DOHH2 (cell line): ENCODE results near the gene PSMC5.

Experiments
- H3F3A ChIP-seq: fragments of 200-600 bp; sonication (generic), shearing (Covaris generic); 2 replicates; pipeline ENCODE4 v1.6.0; 2016; ENCODE audit warnings: antibody characterized with exemption, mild to moderate bottlenecking; ENCODE audit not compliant: control insufficient read depth, insufficient read depth
- H3K27ac ChIP-seq: fragments of 200-600 bp; sonication (generic); 2 replicates; pipeline ENCODE4 v1.5.1; 2014; ENCODE audit warnings: low read depth, mild to moderate bottlenecking, low read length, moderate library complexity
- H3K27me3 ChIP-seq: fragments of 200-600 bp; sonication (generic); 2 replicates; pipeline ENCODE4 v1.6.1; 2014; ENCODE audit warnings: mild to moderate bottlenecking, low read length, mixed read lengths; ENCODE audit not compliant: control insufficient read depth
- H3K36me3 ChIP-seq: fragments of 200-600 bp; sonication (generic); 2 replicates; pipeline ENCODE4 v1.6.1; 2014; ENCODE audit warnings: mild to moderate bottlenecking, low read length, moderate library complexity, mixed read lengths; ENCODE audit not compliant: control insufficient read depth
- H3K4me1 ChIP-seq: fragments of 200-600 bp; sonication (generic); 2 replicates; pipeline ENCODE4 v1.6.1; 2014; ENCODE audit warnings: mild to moderate bottlenecking, low read length, mixed read lengths; ENCODE audit not compliant: control insufficient read depth
- H3K4me2 ChIP-seq: fragments of 200-600 bp; sonication (generic); 2 replicates; pipeline ENCODE4 v1.6.0; 2014; ENCODE audit warnings: mild to moderate bottlenecking, low read length, moderate library complexity
- H3K4me3 ChIP-seq: fragments of 200-600 bp; sonication (generic); 2 replicates; pipeline ENCODE4 v1.5.1; 2014; ENCODE audit warnings: mild to moderate bottlenecking, low read length, mixed read lengths
- H3K79me2 ChIP-seq: fragments of 200-600 bp; sonication (generic); 2 replicates; pipeline ENCODE4 v1.6.1; 2014; ENCODE audit warnings: mild to moderate bottlenecking, low read length, mixed read lengths; ENCODE audit not compliant: control insufficient read depth
- H3K9me2 ChIP-seq: fragments of 200-600 bp; sonication (generic); replicated peaks from 2 replicates; pipeline ENCODE4 v1.6.1; 2014; ENCODE audit warnings: mild to moderate bottlenecking, low read length, mixed read lengths; ENCODE audit not compliant: control insufficient read depth
- H3K9me3 ChIP-seq: fragments of 200-600 bp; sonication (generic); 2 replicates; pipeline ENCODE4 v1.6.1; 2014; ENCODE audit warnings: antibody characterized with exemption, low read length, mixed read lengths; ENCODE audit not compliant: control insufficient read depth, insufficient read depth
- H4K20me1 ChIP-seq: fragments of 200-600 bp; sonication (generic); 2 replicates; pipeline ENCODE4 v1.6.0; 2014; ENCODE audit warnings: low read depth, mild to moderate bottlenecking, antibody characterized with exemption, low read length, moderate library complexity; ENCODE audit not compliant: control insufficient read depth, insufficient read depth
- EZH2phosphoT487 ChIP-seq: fragments of 200-600 bp; sonication (generic); IDR thresholded peaks from 2 replicates; pipeline ENCODE4 v1.6.1; 2017; ENCODE audit warnings: borderline replicate concordance, mild to moderate bottlenecking, antibody characterized with exemption, low read length, moderate library complexity, mixed read lengths
- TF ChIP-seq, protein P1 (sequence below): fragments of 200-600 bp; sonication (generic); IDR thresholded peaks from one replicate; pipeline ENCODE4 v1.5.1; 2014; ENCODE audit warnings: antibody characterized with exemption, mild to moderate bottlenecking, low read depth, low read length; ENCODE audit not compliant: poor library complexity, severe bottlenecking

Gene PSMC5

DNA sequence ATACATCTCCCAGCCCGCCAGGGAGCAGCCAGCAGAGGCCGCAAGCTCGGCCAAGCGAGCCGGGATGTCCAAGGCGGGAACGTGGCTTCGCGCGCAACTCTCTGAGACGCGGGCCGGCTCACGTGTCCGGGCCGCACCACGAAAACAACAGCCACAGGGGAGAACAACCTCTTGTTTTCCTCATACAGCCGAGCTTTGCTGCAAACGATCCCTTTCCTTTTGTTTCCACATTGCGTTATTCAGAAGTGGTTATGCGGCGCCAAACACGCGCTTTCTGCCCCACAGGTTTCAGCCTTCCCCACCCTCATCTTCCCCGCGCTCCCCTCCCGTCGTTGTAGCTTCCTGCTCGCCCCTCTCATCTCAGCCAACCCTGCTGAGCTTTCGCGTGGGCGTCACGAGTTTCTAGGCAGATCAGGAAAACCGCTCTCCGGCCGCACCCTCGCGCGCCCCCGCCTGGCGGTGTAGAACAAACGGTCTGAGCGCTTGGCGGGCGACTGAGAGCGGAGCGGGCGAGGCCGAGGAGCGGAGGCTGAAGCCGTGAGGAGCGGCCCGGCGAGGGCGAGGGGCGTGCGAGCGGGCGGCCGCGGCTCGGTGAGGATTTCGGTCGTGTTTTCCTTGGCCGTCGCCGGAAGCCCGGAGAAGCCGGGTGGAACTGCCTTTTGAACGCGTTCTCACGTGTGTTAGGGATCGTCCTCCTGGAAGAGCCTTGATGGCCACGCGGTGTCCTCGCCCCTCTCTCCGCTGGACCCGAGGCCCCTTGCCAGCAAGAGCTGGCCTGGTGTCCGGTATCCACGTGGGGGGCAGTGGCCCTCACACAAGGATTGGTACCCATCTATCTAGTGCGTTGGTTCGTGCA lies 21.8 kb downstream of the PSMC5 start:
- no peaks in the 10 kb centered on the region; the same call in 1 of the 2 replicates for H3K27me3 ChIP-seq
- H3K9me2 ChIP-seq = no peaks in the 10 kb centered on the region
- H3F3A ChIP-seq = peaks cover 10% of the 10 kb centered on the region
- peaks cover 10% of the 10 kb centered on the region for H3K9me3 ChIP-seq
- TF ChIP-seq, protein P1, sequence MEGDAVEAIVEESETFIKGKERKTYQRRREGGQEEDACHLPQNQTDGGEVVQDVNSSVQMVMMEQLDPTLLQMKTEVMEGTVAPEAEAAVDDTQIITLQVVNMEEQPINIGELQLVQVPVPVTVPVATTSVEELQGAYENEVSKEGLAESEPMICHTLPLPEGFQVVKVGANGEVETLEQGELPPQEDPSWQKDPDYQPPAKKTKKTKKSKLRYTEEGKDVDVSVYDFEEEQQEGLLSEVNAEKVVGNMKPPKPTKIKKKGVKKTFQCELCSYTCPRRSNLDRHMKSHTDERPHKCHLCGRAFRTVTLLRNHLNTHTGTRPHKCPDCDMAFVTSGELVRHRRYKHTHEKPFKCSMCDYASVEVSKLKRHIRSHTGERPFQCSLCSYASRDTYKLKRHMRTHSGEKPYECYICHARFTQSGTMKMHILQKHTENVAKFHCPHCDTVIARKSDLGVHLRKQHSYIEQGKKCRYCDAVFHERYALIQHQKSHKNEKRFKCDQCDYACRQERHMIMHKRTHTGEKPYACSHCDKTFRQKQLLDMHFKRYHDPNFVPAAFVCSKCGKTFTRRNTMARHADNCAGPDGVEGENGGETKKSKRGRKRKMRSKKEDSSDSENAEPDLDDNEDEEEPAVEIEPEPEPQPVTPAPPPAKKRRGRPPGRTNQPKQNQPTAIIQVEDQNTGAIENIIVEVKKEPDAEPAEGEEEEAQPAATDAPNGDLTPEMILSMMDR = peak; percentile 89
- no peak for TF ChIP-seq EZH2phosphoT487
- no peaks in the 10 kb centered on the region for H3K79me2 ChIP-seq
- peaks cover 16% of the 10 kb centered on the region for H3K4me1 ChIP-seq
- no peaks in the 10 kb centered on the region for H3K36me3 ChIP-seq
- no peaks in the 10 kb centered on the region for H4K20me1 ChIP-seq
- no peak overlapping the region for H3K27ac ChIP-seq
- H3K4me2 ChIP-seq = peak overlapping the region; percentile 66
- H3K4me3 ChIP-seq = peak overlapping the region; percentile 65

DNA sequence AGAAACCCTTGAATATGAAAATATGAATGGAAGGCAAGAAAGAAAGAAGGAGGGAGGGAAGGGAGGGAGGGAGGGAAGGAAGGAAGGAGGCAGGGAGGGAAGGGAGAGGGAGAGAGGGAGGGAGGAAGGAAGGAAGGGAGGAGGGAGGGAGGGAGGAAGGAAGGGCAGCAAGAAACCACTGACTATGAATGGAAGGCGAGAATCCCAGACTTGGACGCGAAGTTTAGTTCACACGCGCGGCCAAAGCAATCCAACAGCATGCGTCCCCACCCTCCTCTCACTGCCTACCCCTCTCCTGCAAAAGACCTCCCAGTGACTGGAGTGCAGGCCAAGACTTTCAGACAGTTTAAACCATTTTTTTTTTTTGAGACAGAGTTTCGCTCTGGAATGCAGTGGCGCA lies 23.2 kb downstream of the PSMC5 start:
- TF ChIP-seq EZH2phosphoT487 = no peak
- TF ChIP-seq, protein P1 = no peak
- no peaks in the 10 kb centered on the region for H3K9me2 ChIP-seq

DNA sequence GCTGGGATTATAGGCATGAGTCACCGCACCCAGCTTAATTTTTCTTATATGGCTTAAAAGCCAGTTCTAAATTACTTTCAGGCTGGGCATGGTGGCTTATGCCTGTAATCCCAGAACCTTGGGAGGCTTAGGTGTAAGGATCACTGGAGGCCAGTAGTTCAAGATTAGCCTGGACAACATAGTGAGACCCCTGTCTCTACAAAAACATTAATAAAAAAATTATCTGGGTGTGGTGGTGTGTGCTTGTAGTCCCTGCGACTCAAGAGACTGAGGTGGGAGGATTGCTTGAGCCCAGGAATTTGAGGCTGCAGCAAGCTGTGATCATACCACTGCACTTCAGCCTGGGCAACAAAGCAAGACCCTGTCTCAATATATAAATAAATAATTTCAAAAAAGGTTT lies 26.0 kb downstream of the PSMC5 start:
- Histone ChIP-seq H3K4me3 (no peak overlapping the region), H3K36me3 (no peaks in the 10 kb centered on the region), H3K9me3 (peaks cover 6% of the 10 kb centered on the region), H3K9me2 (no peaks in the 10 kb centered on the region), H3K4me2 (no peak overlapping the region), H3K79me2 (no peaks in the 10 kb centered on the region), H4K20me1 (no peaks in the 10 kb centered on the region), H3F3A (no peaks in the 10 kb centered on the region), H3K4me1 (peaks cover 8% of the 10 kb centered on the region), H3K27me3 (peaks cover under 1% of the 10 kb centered on the region; the same call in 1 of the 2 replicates), H3K27ac (no peak overlapping the region)
- no peak for TF ChIP-seq EZH2phosphoT487
- TF ChIP-seq, protein P1 = no peak

More for the DNA sequence above, 23.2 kb downstream of the PSMC5 start:
- Histone ChIP-seq H3K4me3 (no peak overlapping the region), H3K27ac (no peak overlapping the region), H3K4me2 (no peak overlapping the region), H3K4me1 (peaks cover 10% of the 10 kb centered on the region), H3K9me3 (peaks cover 10% of the 10 kb centered on the region), H3K27me3 (no peaks in the 10 kb centered on the region; the same call in 1 of the 2 replicates), H3K36me3 (no peaks in the 10 kb centered on the region), H3F3A (peaks cover under 1% of the 10 kb centered on the region), H3K79me2 (no peaks in the 10 kb centered on the region), H4K20me1 (no peaks in the 10 kb centered on the region)
